GM12874 (cell line): ENCODE results near the gene CEACAM19.

Source experiments
- CTCF ChIP-seq: IDR thresholded peaks from 2 replicates; pipeline ENCODE4 v1.5.1; 2011; ENCODE audit warnings: low read depth, mild to moderate bottlenecking, control low read depth, low read length, moderate library complexity; ENCODE audit not compliant: insufficient read depth

Gene CEACAM19

GRCh38 chr19:44729516-44730033 is 58.3 kb downstream of the CEACAM19 start:
- TF ChIP-seq CTCF: no peak

GRCh38 chr19:44731081-44731480 is 59.8 kb downstream of the CEACAM19 start:
- TF ChIP-seq CTCF: no peak

- TF ChIP-seq CTCF: no peak
Observed at GRCh38 chr19:44731622-44732021, 60.3 kb downstream of the CEACAM19 start.

- no peak for TF ChIP-seq CTCF
Observed at GRCh38 chr19:44732235-44733014, 61.1 kb downstream of the CEACAM19 start.
